Dendritic cell treated with granulocyte-macrophage colony-stimulating factor and Interleukin-4, amounts not matched to agents 40 ng/mL and 50 ng/mL, for 4 days (primary cell): ENCODE measurements around the gene BDNF.

Source experiments
- H3K27ac Mint-ChIP-seq: one replicate; pipeline ENCODE4 v1.8.0; 2022; ENCODE audit warnings: mild to moderate bottlenecking, mixed read lengths
- H3K27me3 Mint-ChIP-seq: one replicate; pipeline ENCODE4 v1.8.0; 2022; ENCODE audit warnings: mild to moderate bottlenecking, mixed read lengths
- H3K36me3 Mint-ChIP-seq: one replicate; pipeline ENCODE4 v1.8.0; 2022; ENCODE audit warnings: low read depth, mixed read lengths
- H3K4me1 Mint-ChIP-seq: one replicate; pipeline ENCODE4 v1.8.0; 2022; ENCODE audit warnings: low read depth, mixed read lengths
- H3K4me3 Mint-ChIP-seq: one replicate; pipeline ENCODE4 v1.8.0; 2022; ENCODE audit warnings: mild to moderate bottlenecking, moderate library complexity, mixed read lengths
- H3K9me3 Mint-ChIP-seq: one replicate; pipeline ENCODE4 v1.8.0; 2022; ENCODE audit warnings: mixed read lengths
- intact Hi-C: fragments of 100-400 bp; cut with micrococcal nuclease; formaldehyde crosslinking; loops from one replicate; pipeline ENCODE4 v1.15.0; 2022

The BDNF gene

DNA sequence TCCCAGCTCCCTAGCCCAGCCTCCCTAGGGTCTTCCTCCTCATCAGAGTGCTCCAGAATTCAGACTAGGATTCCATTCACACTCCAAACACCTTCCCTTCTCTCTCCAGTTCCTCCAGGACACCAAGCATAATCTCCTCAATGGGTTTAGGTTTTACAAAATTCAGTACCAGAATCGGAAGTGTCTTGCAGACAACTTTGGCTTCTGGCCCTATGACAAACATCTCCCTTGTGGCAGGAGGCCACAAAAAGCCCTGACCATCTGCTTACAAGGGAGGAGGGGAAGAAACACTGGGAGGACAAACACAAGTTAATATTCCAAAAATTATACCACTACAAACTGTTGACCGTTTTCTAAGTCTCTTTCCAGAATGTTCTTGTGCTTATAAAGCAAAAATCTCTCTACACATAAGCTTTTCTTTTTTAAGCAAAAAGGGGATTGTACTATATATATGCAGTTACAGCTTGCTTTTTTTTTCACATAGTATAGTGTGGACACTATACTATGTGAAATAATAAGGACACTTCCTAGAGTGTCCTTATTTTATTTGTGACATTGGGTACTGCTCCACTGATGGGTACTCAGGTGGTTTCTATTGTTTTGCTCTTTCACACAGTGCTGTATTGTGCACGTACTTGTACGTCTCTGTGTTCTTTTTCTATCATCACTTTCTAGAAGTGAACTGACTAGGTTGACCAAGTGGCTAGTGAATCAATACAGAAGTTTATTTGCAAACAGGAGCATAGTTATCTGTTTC is 78.7 kb downstream of the BDNF start:
- no peak overlapping the region for H3K27ac Mint-ChIP-seq

DNA sequence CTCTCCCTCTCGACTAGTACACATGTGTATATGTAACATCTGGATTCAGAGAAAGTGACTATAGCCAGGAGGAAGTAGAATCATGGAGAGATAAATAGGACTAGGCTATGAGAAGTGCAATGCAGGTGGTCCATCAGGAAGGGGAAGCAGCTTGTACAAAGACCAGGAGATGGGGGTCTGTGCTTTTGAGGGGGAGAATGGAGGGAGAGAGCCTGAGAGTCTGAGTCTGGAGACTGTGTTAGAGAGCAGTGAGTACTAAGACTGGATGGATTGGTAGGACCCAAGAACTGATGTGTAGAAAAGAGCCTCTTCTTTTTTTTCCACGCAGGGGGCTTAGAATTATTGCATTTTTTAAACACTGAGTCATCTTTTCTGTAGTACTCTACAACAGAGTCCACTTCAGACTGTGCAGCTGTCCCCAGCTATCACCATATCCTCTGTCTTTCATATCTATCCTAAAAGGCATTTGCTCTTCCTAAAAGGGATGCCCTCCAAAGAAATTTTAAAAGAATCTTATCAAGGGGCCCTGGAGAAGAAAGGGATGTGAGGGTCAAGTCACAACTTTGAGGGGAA is 80.4 kb downstream of the BDNF start:
- Mint-ChIP-seq H3K4me1 (no peaks in the 10 kb centered on the region), H3K27me3 (no peaks in the 10 kb centered on the region), H3K9me3 (no peaks in the 10 kb centered on the region), H3K36me3 (no peaks in the 10 kb centered on the region), H3K27ac (no peak overlapping the region), H3K4me3 (no peak overlapping the region)
- intact Hi-C loops = no loop called here

More for the DNA sequence above, 78.7 kb downstream of the BDNF start:
- Mint-ChIP-seq H3K27me3 (no peaks in the 10 kb centered on the region), H3K4me3 (no peak overlapping the region), H3K4me1 (no peaks in the 10 kb centered on the region), H3K36me3 (no peaks in the 10 kb centered on the region), H3K9me3 (no peaks in the 10 kb centered on the region)
- intact Hi-C loops = no loop called here

DNA sequence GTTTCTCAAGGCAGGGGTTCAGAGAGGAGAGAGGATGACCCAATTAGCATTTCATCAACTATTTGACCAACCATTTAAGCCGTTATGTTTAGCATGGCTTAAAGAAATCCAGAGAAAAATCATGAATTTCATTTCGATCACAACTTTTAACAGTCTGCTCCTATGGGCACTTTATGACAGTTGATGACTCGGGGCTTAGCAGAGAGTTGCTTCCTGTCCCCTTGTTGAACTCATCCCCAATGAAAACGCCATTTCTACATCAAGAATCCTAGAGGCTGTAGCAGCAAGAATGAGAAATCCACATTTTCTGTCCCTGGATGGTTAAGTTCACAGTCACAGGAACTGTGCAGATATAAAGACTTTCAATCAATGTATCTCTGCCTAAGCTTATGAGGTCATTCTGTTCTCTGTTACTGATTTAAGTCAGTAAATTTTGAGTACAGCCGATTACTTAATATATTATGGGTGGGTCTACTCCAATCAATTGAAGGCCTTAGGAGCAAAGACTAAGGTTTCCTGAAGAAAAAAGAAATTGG is 81.1 kb downstream of the BDNF start:
- H3K36me3 Mint-ChIP-seq = no peaks in the 10 kb centered on the region
- H3K27me3 Mint-ChIP-seq = no peaks in the 10 kb centered on the region
- intact Hi-C loops = no loop called here
- no peaks in the 10 kb centered on the region for H3K9me3 Mint-ChIP-seq
- H3K4me3 Mint-ChIP-seq = no peak overlapping the region
- H3K4me1 Mint-ChIP-seq = no peaks in the 10 kb centered on the region
- H3K27ac Mint-ChIP-seq = no peak overlapping the region

DNA sequence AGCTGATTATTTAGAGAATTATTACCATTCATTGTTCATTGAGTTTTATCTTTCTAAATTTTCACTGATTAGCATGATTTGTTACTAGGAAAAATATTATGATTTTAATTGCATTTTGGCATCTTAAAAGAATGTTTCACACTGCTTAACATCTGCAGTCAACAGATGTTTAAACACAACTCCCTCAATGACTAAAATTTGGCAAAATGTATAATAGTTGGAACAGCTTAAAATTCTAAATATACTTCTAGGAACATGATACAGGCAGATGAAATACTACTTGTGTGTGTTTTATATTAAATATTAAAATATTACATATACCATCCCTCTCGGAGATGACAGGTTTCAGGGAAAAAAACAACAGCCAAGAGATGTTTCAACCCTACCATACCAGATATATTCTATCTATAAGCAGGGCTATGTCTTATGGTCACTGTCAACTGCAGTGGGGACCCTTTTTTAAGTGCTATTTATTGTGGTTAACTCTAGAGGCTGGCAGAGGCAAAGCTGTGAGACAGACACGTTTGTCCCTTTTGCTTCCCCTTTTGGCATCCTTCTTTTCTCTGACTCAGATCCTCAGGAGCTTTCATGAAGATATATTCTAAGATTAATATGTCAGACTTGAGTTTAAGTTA is 81.9 kb downstream of the BDNF start:
- Mint-ChIP-seq H3K36me3 (no peaks in the 10 kb centered on the region), H3K4me3 (no peak overlapping the region), H3K4me1 (no peaks in the 10 kb centered on the region), H3K27me3 (no peaks in the 10 kb centered on the region), H3K27ac (no peak overlapping the region), H3K9me3 (no peaks in the 10 kb centered on the region)
- intact Hi-C loops = no loop called here

DNA sequence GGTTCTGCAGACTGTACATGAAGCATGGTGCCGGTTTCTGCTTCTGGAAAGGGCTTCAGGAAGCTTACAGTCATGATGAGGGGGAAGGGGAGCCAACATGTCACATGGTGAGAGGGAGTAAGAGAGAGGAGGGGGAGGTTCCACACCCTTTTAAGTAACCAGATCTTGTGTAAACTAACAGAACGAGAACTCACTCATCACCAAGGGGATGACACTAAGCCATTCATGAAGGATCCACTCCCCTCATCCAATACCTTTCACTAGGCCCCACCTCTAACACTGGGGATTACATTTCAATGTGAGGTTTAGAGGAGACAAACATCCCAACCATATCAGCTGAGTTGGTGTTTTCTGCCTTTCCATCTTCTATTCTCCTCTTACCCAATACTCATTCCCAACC is 83.5 kb downstream of the BDNF start:
- H3K36me3 Mint-ChIP-seq = no peaks in the 10 kb centered on the region
- no peak overlapping the region for H3K27ac Mint-ChIP-seq
- intact Hi-C loops = no loop called here
- no peaks in the 10 kb centered on the region for H3K4me1 Mint-ChIP-seq
- no peak overlapping the region for H3K4me3 Mint-ChIP-seq
- H3K27me3 Mint-ChIP-seq = no peaks in the 10 kb centered on the region
- no peaks in the 10 kb centered on the region for H3K9me3 Mint-ChIP-seq

DNA sequence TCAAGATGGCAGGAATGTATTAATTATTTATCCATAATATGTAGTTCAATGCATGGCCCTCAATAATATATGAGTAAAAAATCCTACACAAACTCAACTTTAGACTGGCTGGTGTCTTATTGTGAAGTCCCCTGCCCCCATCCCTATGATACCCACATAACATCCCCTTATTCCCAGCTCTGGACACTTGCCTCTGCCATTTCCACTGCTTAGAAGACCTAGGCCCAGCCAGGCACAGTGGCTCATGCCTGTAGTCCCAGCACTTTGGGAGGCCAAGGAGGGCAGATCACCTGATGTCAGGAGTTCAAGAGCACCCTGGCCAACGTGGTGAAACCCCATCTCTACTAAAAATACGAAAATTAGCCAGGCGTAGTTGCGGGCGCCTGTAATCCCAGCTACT is 84.4 kb downstream of the BDNF start:
- H3K27ac Mint-ChIP-seq = no peak overlapping the region
- no peaks in the 10 kb centered on the region for H3K36me3 Mint-ChIP-seq
- H3K4me3 Mint-ChIP-seq = no peak overlapping the region

DNA sequence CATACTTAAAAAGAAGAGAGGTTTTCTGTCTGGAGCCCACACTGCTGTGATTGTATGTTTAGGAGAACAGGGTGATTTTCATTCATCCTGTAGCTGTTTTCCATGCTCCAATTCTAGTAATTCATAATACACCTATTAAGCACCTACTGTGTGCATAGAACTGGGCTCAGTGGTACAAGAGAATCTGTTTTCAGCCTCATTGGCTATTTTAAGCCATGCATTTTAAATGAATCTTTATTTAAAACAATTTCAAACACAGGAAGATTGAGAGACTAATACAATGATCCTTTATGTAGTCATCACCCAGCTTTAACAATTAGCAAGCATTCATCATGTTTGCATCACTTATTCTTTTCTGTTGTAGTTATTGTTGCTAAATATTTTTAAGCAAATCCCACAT is 86.2 kb downstream of the BDNF start:
- Mint-ChIP-seq H3K36me3 (no peaks in the 10 kb centered on the region), H3K4me3 (no peak overlapping the region), H3K27ac (no peak overlapping the region), H3K27me3 (no peaks in the 10 kb centered on the region), H3K9me3 (no peaks in the 10 kb centered on the region), H3K4me1 (no peaks in the 10 kb centered on the region)
- intact Hi-C loops = no loop called here

More for the DNA sequence above, 84.4 kb downstream of the BDNF start:
- H3K9me3 Mint-ChIP-seq = no peaks in the 10 kb centered on the region
- intact Hi-C loops = no loop called here
- H3K4me1 Mint-ChIP-seq = no peaks in the 10 kb centered on the region
- no peaks in the 10 kb centered on the region for H3K27me3 Mint-ChIP-seq

DNA sequence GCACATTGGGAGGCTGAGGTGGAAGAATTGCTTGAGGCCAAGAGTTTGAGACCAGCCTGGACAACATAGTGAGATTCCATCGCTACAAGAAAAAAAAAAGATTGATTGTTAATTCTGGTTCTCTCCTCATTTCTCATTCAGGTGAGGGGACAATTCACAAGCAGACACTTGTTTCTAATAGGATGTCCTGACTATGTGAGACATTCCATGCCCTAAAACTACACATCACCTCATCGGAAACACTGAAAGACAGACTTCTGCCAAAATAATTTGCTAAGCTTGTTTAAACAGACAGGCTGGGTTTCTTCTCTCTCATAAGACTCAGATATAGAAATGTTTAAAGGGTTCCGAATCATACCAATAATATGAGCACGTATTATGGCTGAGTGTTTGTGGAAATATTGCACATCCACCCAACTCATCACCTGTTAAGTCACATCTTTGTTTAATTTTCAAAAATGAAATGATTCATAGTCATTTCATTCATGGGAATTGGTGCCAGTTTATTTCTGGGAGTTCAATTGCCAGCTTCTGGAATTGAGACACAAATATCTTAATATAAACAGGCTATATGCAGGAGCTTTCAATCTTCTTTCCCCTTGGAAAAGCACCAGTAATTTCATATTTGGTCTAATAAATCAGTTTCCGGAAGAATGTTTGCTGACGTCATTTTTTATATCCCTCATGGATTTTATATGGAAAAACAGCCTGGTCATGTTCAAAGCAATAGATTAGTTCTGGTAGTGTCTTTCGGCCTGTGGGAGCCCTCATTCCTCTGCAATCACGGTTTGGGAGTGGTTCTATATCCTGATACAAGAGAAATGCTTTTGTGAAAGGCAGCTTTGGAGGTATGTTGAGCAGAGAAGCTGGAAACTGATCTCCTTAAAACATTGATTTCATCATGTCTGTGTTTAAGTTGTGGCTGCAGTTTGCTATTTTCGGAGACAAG is 87.0 kb downstream of the BDNF start:
- intact Hi-C loops = no loop called here
- Mint-ChIP-seq H3K4me3 (no peak overlapping the region), H3K27me3 (no peaks in the 10 kb centered on the region), H3K4me1 (no peaks in the 10 kb centered on the region), H3K27ac (no peak overlapping the region), H3K9me3 (no peaks in the 10 kb centered on the region), H3K36me3 (no peaks in the 10 kb centered on the region)

DNA sequence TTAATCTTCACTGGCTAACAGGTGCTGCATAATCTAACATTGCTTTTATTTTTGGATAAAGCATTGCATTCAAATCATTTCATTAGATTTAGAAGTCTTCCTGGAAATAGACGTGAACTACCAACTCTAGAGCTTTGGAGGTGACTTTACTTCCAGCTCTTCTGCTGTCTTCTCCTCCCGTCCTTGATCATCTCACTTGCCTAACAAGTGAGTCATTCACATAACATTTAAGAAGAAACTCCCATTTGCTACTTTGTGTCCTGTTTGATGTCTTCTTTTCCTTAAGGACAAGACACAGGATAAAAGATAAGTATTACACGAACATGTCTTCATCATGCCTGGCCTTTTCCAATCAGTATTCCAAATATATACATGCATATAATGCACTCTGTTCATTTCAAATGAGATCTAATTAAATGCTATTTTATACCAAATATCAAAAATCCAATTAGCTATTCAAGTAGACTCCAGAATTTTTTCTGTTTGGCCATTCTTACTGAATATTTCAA is 88.3 kb downstream of the BDNF start:
- Mint-ChIP-seq H3K27me3 (no peaks in the 10 kb centered on the region), H3K36me3 (no peaks in the 10 kb centered on the region), H3K27ac (no peak overlapping the region), H3K4me3 (no peak overlapping the region), H3K9me3 (no peaks in the 10 kb centered on the region), H3K4me1 (no peaks in the 10 kb centered on the region)
- intact Hi-C loops = no loop called here

DNA sequence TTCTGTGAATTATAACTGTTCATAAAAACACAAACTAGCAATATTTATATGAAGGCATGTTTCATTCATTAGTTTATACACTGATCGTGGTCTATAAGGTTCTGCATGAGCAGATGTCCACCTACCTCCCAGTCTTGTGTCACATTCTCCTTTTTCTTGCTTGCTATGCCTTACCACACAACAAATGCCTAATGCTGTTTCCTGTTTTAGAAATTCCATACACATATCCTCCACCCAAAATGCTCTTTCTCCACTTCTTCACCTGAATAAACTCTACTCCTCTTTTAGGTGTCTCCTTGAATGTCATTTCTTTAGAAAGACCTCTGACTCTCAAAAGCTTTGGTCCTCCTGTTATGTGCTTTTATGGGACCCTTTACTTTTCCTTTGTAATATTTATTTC is 88.9 kb downstream of the BDNF start:
- H3K36me3 Mint-ChIP-seq = no peaks in the 10 kb centered on the region
- no peak overlapping the region for H3K4me3 Mint-ChIP-seq
- intact Hi-C loops = no loop called here
- H3K27ac Mint-ChIP-seq = no peak overlapping the region
- H3K4me1 Mint-ChIP-seq = no peaks in the 10 kb centered on the region
- no peaks in the 10 kb centered on the region for H3K27me3 Mint-ChIP-seq
- no peaks in the 10 kb centered on the region for H3K9me3 Mint-ChIP-seq

DNA sequence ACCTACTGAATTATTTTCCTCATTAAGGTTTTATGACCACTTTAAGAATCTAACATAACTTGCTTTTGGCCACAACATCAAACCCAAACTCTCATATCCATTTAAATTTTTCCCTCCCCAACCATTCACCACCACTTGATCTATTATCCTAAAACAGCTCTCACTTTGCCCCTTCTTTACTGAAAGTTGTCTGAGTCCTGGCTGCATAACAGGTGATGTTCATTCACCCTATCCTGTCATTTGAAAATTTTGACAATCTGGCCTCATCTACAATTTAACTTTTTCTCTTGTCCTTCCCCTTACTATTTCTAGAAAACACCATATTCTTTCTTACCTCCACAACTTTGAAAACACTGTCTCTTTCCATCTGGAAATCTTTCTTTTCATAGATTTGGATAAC is 89.3 kb downstream of the BDNF start:
- Mint-ChIP-seq H3K36me3 (no peaks in the 10 kb centered on the region), H3K9me3 (no peaks in the 10 kb centered on the region), H3K4me3 (no peak overlapping the region), H3K4me1 (no peaks in the 10 kb centered on the region), H3K27ac (no peak overlapping the region), H3K27me3 (no peaks in the 10 kb centered on the region)
- intact Hi-C loops = no loop called here

DNA sequence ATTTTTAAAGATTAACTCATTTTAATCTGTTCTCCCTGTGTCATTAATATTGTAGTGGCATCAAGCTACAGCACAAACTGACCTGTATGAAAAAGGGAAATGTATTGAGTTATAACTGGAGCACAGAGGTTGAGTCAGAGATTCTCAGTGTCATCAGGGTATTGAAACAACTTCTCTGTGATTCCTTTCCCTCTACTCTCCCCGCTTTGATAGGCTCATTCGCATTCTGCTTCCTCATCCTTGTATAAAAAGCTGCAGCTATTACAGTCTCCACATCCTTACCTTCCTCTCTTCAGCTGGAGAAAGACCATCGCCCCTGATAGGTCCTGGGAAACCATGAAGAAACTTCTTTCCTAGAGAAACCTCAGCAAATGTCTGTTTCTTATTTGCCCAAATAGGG is 90.0 kb downstream of the BDNF start:
- Mint-ChIP-seq H3K9me3 (no peaks in the 10 kb centered on the region), H3K4me1 (no peaks in the 10 kb centered on the region), H3K27me3 (no peaks in the 10 kb centered on the region), H3K36me3 (no peaks in the 10 kb centered on the region), H3K4me3 (no peak overlapping the region), H3K27ac (no peak overlapping the region)
- intact Hi-C loops = no loop called here

DNA sequence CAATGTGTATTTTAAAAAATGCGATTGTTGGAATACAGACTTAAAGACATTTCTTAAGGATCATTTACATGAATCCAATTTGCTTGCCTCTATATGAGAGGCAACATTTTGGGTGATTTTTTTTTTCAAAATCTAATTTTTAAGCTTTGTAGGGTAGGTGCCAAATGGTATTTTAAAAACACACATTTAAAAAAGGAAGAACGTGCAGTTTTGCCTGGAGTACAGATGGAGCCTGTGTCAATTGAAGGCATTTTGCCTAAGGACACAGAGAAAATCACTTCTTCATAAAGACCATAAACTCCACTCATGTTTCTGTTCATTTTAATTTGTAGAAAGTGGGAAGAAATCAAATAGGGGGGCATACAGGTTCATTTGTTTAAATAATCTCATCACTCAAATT is 91.3 kb downstream of the BDNF start:
- H3K9me3 Mint-ChIP-seq = no peaks in the 10 kb centered on the region
- no peaks in the 10 kb centered on the region for H3K27me3 Mint-ChIP-seq
- H3K36me3 Mint-ChIP-seq = no peaks in the 10 kb centered on the region
- no peak overlapping the region for H3K27ac Mint-ChIP-seq
- no peak overlapping the region for H3K4me3 Mint-ChIP-seq
- intact Hi-C loops = no loop called here
- H3K4me1 Mint-ChIP-seq = no peaks in the 10 kb centered on the region
